Activated CD4-positive, alpha-beta T cell treated with anti-CD3 and anti-CD28 coated beads for 24 hours (primary cell): ENCODE data around the gene ZGPAT.
"Not testable (repeated sequence)": the region's sequence is repeated elsewhere in the genome, so short reads cannot be mapped to it uniquely, and the experiment has no call there.

Source experiments
- DNase-seq, 2 donors: peaks; one replicate each; pipeline ENCODE4 v3.0.0-alpha.2; 2020; ENCODE audit warnings: low read depth in 2 of 2

Gene ZGPAT

GRCh38 chr20:63702751-63703470, 4.9 kb upstream of the ZGPAT start:
- no peak for DNase-seq

GRCh38 chr20:63703471-63703975, 4.3 kb upstream of the ZGPAT start:
- DNase-seq: no peak

GRCh38 chr20:63703976-63704748, 3.7 kb upstream of the ZGPAT start:
- no peak for DNase-seq

GRCh38 chr20:63704749-63705117, 3.1 kb upstream of the ZGPAT start:
- DNase-seq: no peak

- DNase-seq: no peak
These were observed 2.4 kb upstream of the ZGPAT start for GRCh38 chr20:63705232-63706026.

GRCh38 chr20:63706027-63706695, 1.7 kb upstream of the ZGPAT start:
- no peak for DNase-seq

- DNase-seq: peak in 1 of 2 donors; percentile 48
These were observed 834 bp upstream of the ZGPAT start for GRCh38 chr20:63706852-63707557.

- DNase-seq: no peak
These were observed 686 bp downstream of the ZGPAT start for GRCh38 chr20:63708301-63709148.

GRCh38 chr20:63709149-63709527, 1.3 kb downstream of the ZGPAT start:
- no peak for DNase-seq

GRCh38 chr20:63711085-63711645, 3.3 kb downstream of the ZGPAT start:
- DNase-seq: no peak

GRCh38 chr20:63712191-63712590, 4.4 kb downstream of the ZGPAT start:
- no peak for DNase-seq

- DNase-seq: no peak
These were observed 7.0 kb downstream of the ZGPAT start for GRCh38 chr20:63714858-63715257.

GRCh38 chr20:63718996-63719395, 11.2 kb downstream of the ZGPAT start:
- DNase-seq: no peak

- DNase-seq: not testable (repeated sequence)
These were observed 15.3 kb downstream of the ZGPAT start for GRCh38 chr20:63722967-63723622.

- not testable (repeated sequence) for DNase-seq
These were observed 22.4 kb downstream of the ZGPAT start for GRCh38 chr20:63730189-63730733.

GRCh38 chr20:63731410-63731809, 23.6 kb downstream of the ZGPAT start:
- DNase-seq: no peak

GRCh38 chr20:63732118-63733095, 24.6 kb downstream of the ZGPAT start:
- DNase-seq: no peak

- no peak for DNase-seq
These were observed 25.3 kb downstream of the ZGPAT start for GRCh38 chr20:63733117-63733516.
